Body of pancreas (tissue), 4 donors: ENCODE measurements around the gene SYNE3.

Experiments
- CTCF ChIP-seq, 7 experiments: fragments of 450-650 bp in 4 of 7; fragments of 200-600 bp in 3 of 7; sonication (generic) in 3 of 7; IDR thresholded peaks; one replicate each; pipeline ENCODE4 v1.5.1; 2016 to 2019; ENCODE audit warnings: antibody characterized with exemption in 7 of 7
- POLR2A ChIP-seq, 3 donors: fragments of 450-650 bp; IDR thresholded peaks; one replicate each; pipeline ENCODE4 v1.6.1; 2016; ENCODE audit warnings: antibody characterized with exemption in 3 of 3, mild to moderate bottlenecking in 2 of 3

- TF ChIP-seq CTCF (IDR thresholded peaks at IDR 0.05), result no peak
- TF ChIP-seq POLR2A (IDR thresholded peaks at IDR 0.05), result no peak
Measured at GRCh38 chr14:95526483-95527386, 10.3 kb upstream of the SYNE3 start.
